Body of pancreas (tissue), 4 donors: ENCODE data around the gene ATOH8.

ENCODE experiments used
- POLR2A ChIP-seq, 3 donors: fragments of 450-650 bp; IDR thresholded peaks; one replicate each; pipeline ENCODE4 v1.6.1; 2016; ENCODE audit warnings: antibody characterized with exemption in 3 of 3, mild to moderate bottlenecking in 2 of 3
- TF ChIP-seq, protein P1 (sequence below), 7 experiments: fragments of 450-650 bp in 4 of 7; fragments of 200-600 bp in 3 of 7; sonication (generic) in 3 of 7; IDR thresholded peaks; one replicate each; pipeline ENCODE4 v1.5.1; 2016 to 2019; ENCODE audit warnings: antibody characterized with exemption in 7 of 7

DNA sequence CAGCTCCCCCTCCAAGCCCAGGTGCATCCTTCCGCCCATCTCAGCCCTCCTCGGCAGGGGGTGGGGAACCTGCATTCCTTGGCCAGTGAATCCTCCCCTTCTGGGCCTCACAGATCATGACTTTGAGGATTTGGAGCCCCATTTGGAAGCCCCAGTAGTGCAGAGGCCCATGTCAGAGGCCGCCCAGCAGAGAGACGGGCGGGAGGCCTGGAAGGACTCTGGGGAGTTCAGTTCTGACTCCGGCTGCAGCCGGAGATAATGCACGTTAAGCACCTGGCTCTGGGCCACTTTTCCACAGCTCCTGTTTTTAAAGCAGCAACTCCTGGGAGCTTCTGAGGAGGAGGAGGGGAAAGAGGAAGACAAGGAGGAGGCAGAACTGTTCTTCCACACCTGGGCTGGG, 14.9 kb downstream of the ATOH8 start:
- TF ChIP-seq POLR2A (IDR thresholded peaks at IDR 0.05), result no peak
- TF ChIP-seq, protein P1, sequence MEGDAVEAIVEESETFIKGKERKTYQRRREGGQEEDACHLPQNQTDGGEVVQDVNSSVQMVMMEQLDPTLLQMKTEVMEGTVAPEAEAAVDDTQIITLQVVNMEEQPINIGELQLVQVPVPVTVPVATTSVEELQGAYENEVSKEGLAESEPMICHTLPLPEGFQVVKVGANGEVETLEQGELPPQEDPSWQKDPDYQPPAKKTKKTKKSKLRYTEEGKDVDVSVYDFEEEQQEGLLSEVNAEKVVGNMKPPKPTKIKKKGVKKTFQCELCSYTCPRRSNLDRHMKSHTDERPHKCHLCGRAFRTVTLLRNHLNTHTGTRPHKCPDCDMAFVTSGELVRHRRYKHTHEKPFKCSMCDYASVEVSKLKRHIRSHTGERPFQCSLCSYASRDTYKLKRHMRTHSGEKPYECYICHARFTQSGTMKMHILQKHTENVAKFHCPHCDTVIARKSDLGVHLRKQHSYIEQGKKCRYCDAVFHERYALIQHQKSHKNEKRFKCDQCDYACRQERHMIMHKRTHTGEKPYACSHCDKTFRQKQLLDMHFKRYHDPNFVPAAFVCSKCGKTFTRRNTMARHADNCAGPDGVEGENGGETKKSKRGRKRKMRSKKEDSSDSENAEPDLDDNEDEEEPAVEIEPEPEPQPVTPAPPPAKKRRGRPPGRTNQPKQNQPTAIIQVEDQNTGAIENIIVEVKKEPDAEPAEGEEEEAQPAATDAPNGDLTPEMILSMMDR (IDR thresholded peaks at IDR 0.05), result no peak
